A549 (cell line): ENCODE measurements around the gene CD70.

Experiments
- BHLHE40 ChIP-seq: IDR thresholded peaks from 2 replicates; pipeline ENCODE4 v1.6.1; 2012; ENCODE audit warnings: low read depth, low read length, inconsistent platforms
- SMC3 ChIP-seq: fragments of >200 bp; sonication (Bioruptor Twin); formaldehyde crosslinking; IDR thresholded peaks from 3 replicates; pipeline ENCODE4 v1.6.1; 2018; ENCODE audit warnings: inconsistent platforms
- USF2 ChIP-seq: fragments of 450-650 bp; IDR thresholded peaks from 2 replicates; pipeline ENCODE4 v1.6.1; 2014; ENCODE audit warnings: antibody characterized with exemption
- TF ChIP-seq, protein P1 (sequence below): fragments of >200 bp; sonication (Bioruptor Twin); formaldehyde crosslinking; IDR thresholded peaks from 3 replicates; pipeline ENCODE4 v1.5.1; 2016

DNA sequence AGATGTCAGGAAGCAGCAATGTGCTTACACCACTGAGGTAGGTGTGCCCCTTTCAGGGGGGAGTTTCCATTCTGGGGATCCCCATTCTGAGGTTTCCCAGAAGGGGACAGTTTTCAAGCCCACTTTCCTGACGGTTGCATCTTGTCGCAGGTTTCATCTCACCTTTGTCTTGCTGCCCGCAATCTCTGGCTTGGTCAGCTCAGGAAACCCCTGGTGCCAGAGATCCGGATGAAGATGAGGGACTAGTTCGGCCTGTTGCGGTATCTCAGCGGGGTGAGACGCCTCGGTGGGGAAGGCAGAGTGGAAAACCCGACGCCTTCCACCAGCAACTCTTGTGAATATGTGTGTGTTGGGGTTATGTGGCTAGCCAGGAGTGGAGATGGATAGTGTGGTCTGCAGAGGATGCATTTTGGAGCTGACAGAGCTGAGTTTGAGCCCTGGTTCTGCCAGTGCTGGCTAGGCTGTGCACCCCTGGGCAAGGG lies 47.0 kb downstream of the CD70 start:
- TF ChIP-seq, protein P1, sequence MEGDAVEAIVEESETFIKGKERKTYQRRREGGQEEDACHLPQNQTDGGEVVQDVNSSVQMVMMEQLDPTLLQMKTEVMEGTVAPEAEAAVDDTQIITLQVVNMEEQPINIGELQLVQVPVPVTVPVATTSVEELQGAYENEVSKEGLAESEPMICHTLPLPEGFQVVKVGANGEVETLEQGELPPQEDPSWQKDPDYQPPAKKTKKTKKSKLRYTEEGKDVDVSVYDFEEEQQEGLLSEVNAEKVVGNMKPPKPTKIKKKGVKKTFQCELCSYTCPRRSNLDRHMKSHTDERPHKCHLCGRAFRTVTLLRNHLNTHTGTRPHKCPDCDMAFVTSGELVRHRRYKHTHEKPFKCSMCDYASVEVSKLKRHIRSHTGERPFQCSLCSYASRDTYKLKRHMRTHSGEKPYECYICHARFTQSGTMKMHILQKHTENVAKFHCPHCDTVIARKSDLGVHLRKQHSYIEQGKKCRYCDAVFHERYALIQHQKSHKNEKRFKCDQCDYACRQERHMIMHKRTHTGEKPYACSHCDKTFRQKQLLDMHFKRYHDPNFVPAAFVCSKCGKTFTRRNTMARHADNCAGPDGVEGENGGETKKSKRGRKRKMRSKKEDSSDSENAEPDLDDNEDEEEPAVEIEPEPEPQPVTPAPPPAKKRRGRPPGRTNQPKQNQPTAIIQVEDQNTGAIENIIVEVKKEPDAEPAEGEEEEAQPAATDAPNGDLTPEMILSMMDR, result no peak
- TF ChIP-seq USF2 (no peak), BHLHE40 (no peak), SMC3 (no peak)
